Embryonic facial prominence (tissue), 1 donor: ENCODE measurements around the gene ATXN2L.
"Not testable (repeated sequence)": the region's sequence is repeated elsewhere in the genome, so short reads cannot be mapped to it uniquely, and the experiment has no call there.

Experiments
- DNase-seq: peaks from one replicate; pipeline ENCODE4 v3.0.0-alpha.2; 2016; ENCODE audit errors: extremely low spot score

ATXN2L gene

GRCh38 chr16:28837672-28838557, 15.1 kb downstream of the ATXN2L start:
- DNase-seq: no peak

GRCh38 chr16:28838558-28838918, 15.7 kb downstream of the ATXN2L start:
- no peak for DNase-seq

- DNase-seq: no peak
Observed at GRCh38 chr16:28839004-28839639, 16.3 kb downstream of the ATXN2L start.

GRCh38 chr16:28839899-28840298, 17.1 kb downstream of the ATXN2L start:
- DNase-seq: no peak

- no peak for DNase-seq
Observed at GRCh38 chr16:28842696-28843095, 19.9 kb downstream of the ATXN2L start.

- DNase-seq: no peak
Observed at GRCh38 chr16:28843766-28844165, 21.0 kb downstream of the ATXN2L start.

- no peak for DNase-seq
Observed at GRCh38 chr16:28844226-28844885, 21.6 kb downstream of the ATXN2L start.

GRCh38 chr16:28845293-28845692, 22.5 kb downstream of the ATXN2L start:
- DNase-seq: no peak

- no peak for DNase-seq
Observed at GRCh38 chr16:28845761-28846079, 22.9 kb downstream of the ATXN2L start.

GRCh38 chr16:28846080-28846932, 23.5 kb downstream of the ATXN2L start, which contains the start of gene TUFM:
TSS of gene TUFM (minus strand) at chr16:28846348. CDS start at chr16:28846269, 79 bp downstream.
- DNase-seq: peak; percentile 96

- no peak for DNase-seq
Observed at GRCh38 chr16:28846933-28847273, 24.1 kb downstream of the ATXN2L start.

GRCh38 chr16:28858421-28858820, 35.6 kb downstream of the ATXN2L start:
- no peak for DNase-seq

- DNase-seq: no peak
Observed at GRCh38 chr16:28859326-28859725, 36.5 kb downstream of the ATXN2L start.

- no peak for DNase-seq
Observed at GRCh38 chr16:28863929-28864793, 41.4 kb downstream of the ATXN2L start.

- no peak for DNase-seq
Observed at GRCh38 chr16:28865001-28865688, 42.3 kb downstream of the ATXN2L start.

GRCh38 chr16:28865722-28866453, 43.1 kb downstream of the ATXN2L start:
- no peak for DNase-seq

GRCh38 chr16:28866454-28866804, 43.6 kb downstream of the ATXN2L start:
- no peak for DNase-seq

GRCh38 chr16:28867241-28867640, 44.4 kb downstream of the ATXN2L start:
- DNase-seq: no peak

- DNase-seq: not testable (repeated sequence)
Observed at GRCh38 chr16:28867646-28868045, 44.8 kb downstream of the ATXN2L start.

GRCh38 chr16:28869201-28869600, 46.4 kb downstream of the ATXN2L start:
- DNase-seq: no peak
